Activated CD8-positive, alpha-beta memory T cell treated with anti-CD3 and anti-CD28 coated beads, Interleukin-2, amount 50 U/mL, for 24 hours (primary cell): ENCODE measurements around the gene TMEM184A.

Source experiments
- DNase-seq: peaks from one replicate; pipeline ENCODE4 v3.0.0-alpha.2; 2020; ENCODE audit errors: extremely low read depth

Gene TMEM184A

GRCh38 chr7:1550846-1551155 lies 5.2 kb downstream of the TMEM184A start:
- DNase-seq, result no peak

- DNase-seq, result no peak
These were observed 5.8 kb downstream of the TMEM184A start for GRCh38 chr7:1550005-1550845.

GRCh38 chr7:1549357-1550004 lies 6.5 kb downstream of the TMEM184A start:
- DNase-seq, result no peak

GRCh38 chr7:1548944-1549343 lies 7.1 kb downstream of the TMEM184A start:
- DNase-seq, result no peak

- no peak for DNase-seq
These were observed 7.6 kb downstream of the TMEM184A start for GRCh38 chr7:1548438-1548831.

- DNase-seq, result no peak
These were observed 8.1 kb downstream of the TMEM184A start for GRCh38 chr7:1547777-1548437.

- DNase-seq, result no peak
These were observed 8.9 kb downstream of the TMEM184A start for GRCh38 chr7:1546909-1547776.

GRCh38 chr7:1546274-1546908 lies 9.6 kb downstream of the TMEM184A start:
- DNase-seq, result no peak

GRCh38 chr7:1545417-1546246 lies 10.4 kb downstream of the TMEM184A start:
- no peak for DNase-seq

- DNase-seq, result no peak
These were observed 11.0 kb downstream of the TMEM184A start for GRCh38 chr7:1544896-1545416.

GRCh38 chr7:1544178-1544895 lies 11.7 kb downstream of the TMEM184A start:
- no peak for DNase-seq

GRCh38 chr7:1543826-1544177 lies 12.2 kb downstream of the TMEM184A start:
- no peak for DNase-seq

- no peak for DNase-seq
These were observed 12.9 kb downstream of the TMEM184A start for GRCh38 chr7:1542841-1543747.

GRCh38 chr7:1542329-1542728 lies 13.7 kb downstream of the TMEM184A start:
- DNase-seq, result no peak

- no peak for DNase-seq
These were observed 14.4 kb downstream of the TMEM184A start for GRCh38 chr7:1541431-1542162.

GRCh38 chr7:1540776-1541271 lies 15.2 kb downstream of the TMEM184A start:
- no peak for DNase-seq

GRCh38 chr7:1539882-1540775 lies 15.9 kb downstream of the TMEM184A start:
- no peak for DNase-seq
